ENCODE measurements around the gene SEC14L5.

The SEC14L5 gene

GRCh38 chr16:4931381-4931780 lies 26.7 kb upstream of the SEC14L5 start:
- no peak for DNase-seq (ENCODE audit: low spot score)

GRCh38 chr16:4933433-4933832 lies 24.7 kb upstream of the SEC14L5 start:
- DNase-seq (ENCODE audit: low spot score): no peak

- DNase-seq (ENCODE audit: low spot score): no peak
These were observed 24.2 kb upstream of the SEC14L5 start for GRCh38 chr16:4933871-4934395.

- no peak for DNase-seq (ENCODE audit: low spot score)
These were observed 23.5 kb upstream of the SEC14L5 start for GRCh38 chr16:4934591-4934990.

GRCh38 chr16:4935241-4935855 lies 22.8 kb upstream of the SEC14L5 start:
- DNase-seq (ENCODE audit: low spot score): no peak

- no peak for DNase-seq (ENCODE audit: low spot score)
These were observed 21.7 kb upstream of the SEC14L5 start for GRCh38 chr16:4936181-4936990.

- no peak for DNase-seq (ENCODE audit: low spot score)
These were observed 20.9 kb upstream of the SEC14L5 start, which contains the start of gene PPL for GRCh38 chr16:4936991-4937781. TSS of gene PPL (minus strand) at chr16:4937148. CDS start at chr16:4937045, 103 bp downstream.

- DNase-seq (ENCODE audit: low spot score): no peak
These were observed 20.1 kb upstream of the SEC14L5 start for GRCh38 chr16:4937782-4938682.

- no peak for DNase-seq (ENCODE audit: low spot score)
These were observed 19.5 kb upstream of the SEC14L5 start for GRCh38 chr16:4938683-4939030.

- no peak for DNase-seq (ENCODE audit: low spot score)
These were observed 17.4 kb upstream of the SEC14L5 start for GRCh38 chr16:4940719-4941118.

- no peak for DNase-seq (ENCODE audit: low spot score)
These were observed 15.6 kb upstream of the SEC14L5 start for GRCh38 chr16:4942481-4942880.

GRCh38 chr16:4944333-4945281 lies 13.5 kb upstream of the SEC14L5 start:
- no peak for DNase-seq (ENCODE audit: low spot score)

GRCh38 chr16:4945560-4946502 lies 12.3 kb upstream of the SEC14L5 start:
- DNase-seq (ENCODE audit: low spot score): no peak

- DNase-seq (ENCODE audit: low spot score): no peak
These were observed 11.2 kb upstream of the SEC14L5 start for GRCh38 chr16:4946917-4947316.

- DNase-seq (ENCODE audit: low spot score): no peak
These were observed 10.2 kb upstream of the SEC14L5 start for GRCh38 chr16:4947722-4948503.

GRCh38 chr16:4948903-4949766 lies 9.0 kb upstream of the SEC14L5 start:
- DNase-seq (ENCODE audit: low spot score): no peak

GRCh38 chr16:4949986-4950385 lies 8.1 kb upstream of the SEC14L5 start:
- DNase-seq (ENCODE audit: low spot score): no peak
